Measurements from ENCODE around the gene DNLZ.

DNLZ gene

GRCh38 chr9:136344544-136345280 is 18.8 kb downstream of the DNLZ start:
- H3K36me3 ChIP-seq (ENCODE audit: control insufficient read depth, insufficient read depth, low read length), result peaks cover 3% of the 10 kb centered on the region
- no peak overlapping the region for H3K9ac ChIP-seq (ENCODE audit: low read depth, low read length)
- H3K4me1 ChIP-seq (ENCODE audit: control insufficient read depth, insufficient read depth, low read length), result no peaks in the 10 kb centered on the region
- H3K4me3 ChIP-seq (ENCODE audit: low read depth, low read length), result no peak overlapping the region
- no peaks in the 10 kb centered on the region for H3K27me3 ChIP-seq (ENCODE audit: control insufficient read depth, insufficient read depth, low read length)
- no peaks in the 10 kb centered on the region for H3K9me3 ChIP-seq (ENCODE audit: control insufficient read depth, insufficient read depth, low read length)

- H3K27me3 ChIP-seq (ENCODE audit: control insufficient read depth, insufficient read depth, low read length), result no peaks in the 10 kb centered on the region
- H3K9me3 ChIP-seq (ENCODE audit: control insufficient read depth, insufficient read depth, low read length), result no peaks in the 10 kb centered on the region
- H3K4me3 ChIP-seq (ENCODE audit: low read depth, low read length), result no peak overlapping the region
- peaks cover 3% of the 10 kb centered on the region for H3K36me3 ChIP-seq (ENCODE audit: control insufficient read depth, insufficient read depth, low read length)
- H3K9ac ChIP-seq (ENCODE audit: low read depth, low read length), result no peak overlapping the region
- H3K4me1 ChIP-seq (ENCODE audit: control insufficient read depth, insufficient read depth, low read length), result no peaks in the 10 kb centered on the region
Observed at GRCh38 chr9:136343884-136344269, 19.7 kb downstream of the DNLZ start.

- H3K9me3 ChIP-seq (ENCODE audit: control insufficient read depth, insufficient read depth, low read length), result no peaks in the 10 kb centered on the region
- no peaks in the 10 kb centered on the region for H3K4me1 ChIP-seq (ENCODE audit: control insufficient read depth, insufficient read depth, low read length)
- H3K9ac ChIP-seq (ENCODE audit: low read depth, low read length), result peak overlapping the region; percentile 54
- H3K4me3 ChIP-seq (ENCODE audit: low read depth, low read length), result peak overlapping the region; percentile 37
- H3K36me3 ChIP-seq (ENCODE audit: control insufficient read depth, insufficient read depth, low read length), result peaks cover 5% of the 10 kb centered on the region
- no peaks in the 10 kb centered on the region for H3K27me3 ChIP-seq (ENCODE audit: control insufficient read depth, insufficient read depth, low read length)
Observed at GRCh38 chr9:136343121-136343883, 20.2 kb downstream of the DNLZ start.

GRCh38 chr9:136342181-136343120 is 21.1 kb downstream of the DNLZ start:
- H3K4me3 ChIP-seq (ENCODE audit: low read depth, low read length), result peak overlapping the region; percentile 37
- H3K9me3 ChIP-seq (ENCODE audit: control insufficient read depth, insufficient read depth, low read length), result no peaks in the 10 kb centered on the region
- H3K36me3 ChIP-seq (ENCODE audit: control insufficient read depth, insufficient read depth, low read length), result peaks cover 5% of the 10 kb centered on the region
- no peaks in the 10 kb centered on the region for H3K27me3 ChIP-seq (ENCODE audit: control insufficient read depth, insufficient read depth, low read length)
- H3K9ac ChIP-seq (ENCODE audit: low read depth, low read length), result peak overlapping the region; percentile 24
- H3K4me1 ChIP-seq (ENCODE audit: control insufficient read depth, insufficient read depth, low read length), result no peaks in the 10 kb centered on the region

GRCh38 chr9:136341769-136342168 is 21.8 kb downstream of the DNLZ start:
- Histone ChIP-seq H3K36me3 (ENCODE audit: control insufficient read depth, insufficient read depth, low read length) (peaks cover 7% of the 10 kb centered on the region), H3K9me3 (ENCODE audit: control insufficient read depth, insufficient read depth, low read length) (no peaks in the 10 kb centered on the region)

GRCh38 chr9:136341042-136341655 is 22.4 kb downstream of the DNLZ start:
- Histone ChIP-seq H3K9me3 (ENCODE audit: control insufficient read depth, insufficient read depth, low read length) (no peaks in the 10 kb centered on the region), H3K4me3 (ENCODE audit: low read depth, low read length) (no peak overlapping the region), H3K36me3 (ENCODE audit: control insufficient read depth, insufficient read depth, low read length) (peaks cover 11% of the 10 kb centered on the region), H3K9ac (ENCODE audit: low read depth, low read length) (no peak overlapping the region), H3K27me3 (ENCODE audit: control insufficient read depth, insufficient read depth, low read length) (no peaks in the 10 kb centered on the region), H3K4me1 (ENCODE audit: control insufficient read depth, insufficient read depth, low read length) (no peaks in the 10 kb centered on the region)

More at GRCh38 chr9:136341769-136342168, 21.8 kb downstream of the DNLZ start:
- Histone ChIP-seq H3K4me3 (ENCODE audit: low read depth, low read length) (no peak overlapping the region), H3K27me3 (ENCODE audit: control insufficient read depth, insufficient read depth, low read length) (no peaks in the 10 kb centered on the region), H3K9ac (ENCODE audit: low read depth, low read length) (peak overlapping the region; percentile 24), H3K4me1 (ENCODE audit: control insufficient read depth, insufficient read depth, low read length) (no peaks in the 10 kb centered on the region)

- Histone ChIP-seq H3K36me3 (ENCODE audit: control insufficient read depth, insufficient read depth, low read length) (peaks cover 14% of the 10 kb centered on the region), H3K9ac (ENCODE audit: low read depth, low read length) (no peak overlapping the region)
Observed at GRCh38 chr9:136340356-136341041, 23.0 kb downstream of the DNLZ start.

GRCh38 chr9:136339958-136340310 is 23.6 kb downstream of the DNLZ start:
- Histone ChIP-seq H3K27me3 (ENCODE audit: control insufficient read depth, insufficient read depth, low read length) (no peaks in the 10 kb centered on the region), H3K9ac (ENCODE audit: low read depth, low read length) (no peak overlapping the region), H3K4me1 (ENCODE audit: control insufficient read depth, insufficient read depth, low read length) (no peaks in the 10 kb centered on the region), H3K9me3 (ENCODE audit: control insufficient read depth, insufficient read depth, low read length) (no peaks in the 10 kb centered on the region), H3K36me3 (ENCODE audit: control insufficient read depth, insufficient read depth, low read length) (peaks cover 15% of the 10 kb centered on the region), H3K4me3 (ENCODE audit: low read depth, low read length) (no peak overlapping the region)

More at GRCh38 chr9:136340356-136341041, 23.0 kb downstream of the DNLZ start:
- Histone ChIP-seq H3K27me3 (ENCODE audit: control insufficient read depth, insufficient read depth, low read length) (no peaks in the 10 kb centered on the region), H3K4me3 (ENCODE audit: low read depth, low read length) (no peak overlapping the region), H3K9me3 (ENCODE audit: control insufficient read depth, insufficient read depth, low read length) (no peaks in the 10 kb centered on the region), H3K4me1 (ENCODE audit: control insufficient read depth, insufficient read depth, low read length) (no peaks in the 10 kb centered on the region)

GRCh38 chr9:136339173-136339957 is 24.2 kb downstream of the DNLZ start:
- H3K4me1 ChIP-seq (ENCODE audit: control insufficient read depth, insufficient read depth, low read length), result no peaks in the 10 kb centered on the region
- no peak overlapping the region for H3K4me3 ChIP-seq (ENCODE audit: low read depth, low read length)
- no peak overlapping the region for H3K9ac ChIP-seq (ENCODE audit: low read depth, low read length)
- no peaks in the 10 kb centered on the region for H3K9me3 ChIP-seq (ENCODE audit: control insufficient read depth, insufficient read depth, low read length)
- no peaks in the 10 kb centered on the region for H3K27me3 ChIP-seq (ENCODE audit: control insufficient read depth, insufficient read depth, low read length)
- peaks cover 16% of the 10 kb centered on the region for H3K36me3 ChIP-seq (ENCODE audit: control insufficient read depth, insufficient read depth, low read length)

GRCh38 chr9:136338511-136338910 is 25.0 kb downstream of the DNLZ start:
- Histone ChIP-seq H3K9ac (ENCODE audit: low read depth, low read length) (no peak overlapping the region), H3K36me3 (ENCODE audit: control insufficient read depth, insufficient read depth, low read length) (peaks cover 14% of the 10 kb centered on the region), H3K4me1 (ENCODE audit: control insufficient read depth, insufficient read depth, low read length) (no peaks in the 10 kb centered on the region)

More at GRCh38 chr9:136338511-136338910, 25.0 kb downstream of the DNLZ start:
- no peaks in the 10 kb centered on the region for H3K27me3 ChIP-seq (ENCODE audit: control insufficient read depth, insufficient read depth, low read length)
- H3K4me3 ChIP-seq (ENCODE audit: low read depth, low read length), result no peak overlapping the region
- no peaks in the 10 kb centered on the region for H3K9me3 ChIP-seq (ENCODE audit: control insufficient read depth, insufficient read depth, low read length)
